Thoracic aorta (tissue), 2 donors: ENCODE measurements around the gene KRTAP1-4. TPM values are rescaled to one million over a fixed set of nuclear protein-coding genes. Genes with fewer than 3 reads are reported as not detected.

Source experiments
- ATAC-seq: fragments of 150-250 bp; one replicate; pipeline ENCODE4 v1.8.0; 2017; ENCODE audit warnings: low read depth; ENCODE audit not compliant: insufficient number of reproducible peaks, low FRiP score
- DNase-seq: peaks from one replicate; pipeline ENCODE4 v3.0.0-alpha.2; 2020; ENCODE audit warnings: low spot score
- H3K27ac ChIP-seq, 2 donors: fragments of 200-600 bp; sonication (generic); 1 replicate in 1 of 2; 2 replicates in 1 of 2; pipeline ENCODE4 v1.5.1; 2016; ENCODE audit warnings: mild to moderate bottlenecking in 2 of 2, moderate library complexity in 2 of 2
- H3K27me3 ChIP-seq: fragments of 200-600 bp; sonication (generic); replicated peaks from 2 replicates; pipeline ENCODE4 v1.6.0; 2016; ENCODE audit warnings: mild to moderate bottlenecking; ENCODE audit not compliant: insufficient read depth
- H3K36me3 ChIP-seq: fragments of 200-600 bp; sonication (generic); one replicate; pipeline ENCODE4 v1.5.1; 2016
- H3K4me1 ChIP-seq, 2 donors: fragments of 200-600 bp; sonication (generic); 1 replicate in 1 of 2; 2 replicates in 1 of 2; pipeline versions ENCODE4 v1.5.1 to v1.6.0; 2016; ENCODE audit warnings: low read depth in 2 of 2, mild to moderate bottlenecking in 1 of 2; ENCODE audit not compliant: control insufficient read depth in 1 of 2
- H3K4me3 ChIP-seq: fragments of 200-600 bp; sonication (generic); 2 replicates; pipeline ENCODE4 v1.5.1; 2016; ENCODE audit warnings: mild to moderate bottlenecking
- H3K9me3 ChIP-seq: fragments of 200-600 bp; sonication (generic); 2 replicates; pipeline ENCODE4 v1.5.1; 2016
- total RNA-seq, 2 donors: library from RNA; depleted of rRNA; stranded (reverse); fragments of >200 nt; gene quantifications; one replicate each; pipeline versions ENCODE4 v1.1.0 to v1.2.3, GENCODE V29; 2016
- TF ChIP-seq, protein P1 (sequence below): fragments of 200-600 bp; sonication (generic); IDR thresholded peaks from one replicate; pipeline ENCODE4 v1.5.1; 2019; ENCODE audit warnings: antibody characterized with exemption

KRTAP1-4 gene
- total RNA-seq, 2 donors from 2014 or later, result not detected

DNA sequence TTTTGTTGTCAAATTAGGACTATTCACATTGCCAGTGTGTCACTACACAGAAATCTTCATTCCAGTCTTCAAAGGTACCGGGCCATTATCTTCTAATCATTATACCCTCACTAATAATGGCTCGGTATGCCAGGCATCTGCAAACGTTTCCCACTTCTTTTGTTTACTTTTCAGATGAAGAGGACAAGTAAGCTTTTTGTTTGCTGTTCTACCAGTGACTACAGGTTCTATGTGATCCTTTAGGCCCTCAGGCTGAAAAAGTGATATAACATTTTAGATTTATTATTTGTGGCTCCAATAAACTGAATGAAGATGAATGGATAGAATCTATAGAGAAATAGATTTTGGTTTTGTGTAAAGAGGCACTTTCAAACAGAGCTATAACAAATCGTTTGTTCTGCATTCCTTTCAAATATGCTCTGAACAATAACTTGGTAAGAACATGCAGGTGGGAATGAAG lies 20.7 kb downstream of the KRTAP1-4 start:
- DNase-seq, result no peak
- H3K4me1 ChIP-seq, result no peaks in the 10 kb centered on the region
- TF ChIP-seq, protein P1, sequence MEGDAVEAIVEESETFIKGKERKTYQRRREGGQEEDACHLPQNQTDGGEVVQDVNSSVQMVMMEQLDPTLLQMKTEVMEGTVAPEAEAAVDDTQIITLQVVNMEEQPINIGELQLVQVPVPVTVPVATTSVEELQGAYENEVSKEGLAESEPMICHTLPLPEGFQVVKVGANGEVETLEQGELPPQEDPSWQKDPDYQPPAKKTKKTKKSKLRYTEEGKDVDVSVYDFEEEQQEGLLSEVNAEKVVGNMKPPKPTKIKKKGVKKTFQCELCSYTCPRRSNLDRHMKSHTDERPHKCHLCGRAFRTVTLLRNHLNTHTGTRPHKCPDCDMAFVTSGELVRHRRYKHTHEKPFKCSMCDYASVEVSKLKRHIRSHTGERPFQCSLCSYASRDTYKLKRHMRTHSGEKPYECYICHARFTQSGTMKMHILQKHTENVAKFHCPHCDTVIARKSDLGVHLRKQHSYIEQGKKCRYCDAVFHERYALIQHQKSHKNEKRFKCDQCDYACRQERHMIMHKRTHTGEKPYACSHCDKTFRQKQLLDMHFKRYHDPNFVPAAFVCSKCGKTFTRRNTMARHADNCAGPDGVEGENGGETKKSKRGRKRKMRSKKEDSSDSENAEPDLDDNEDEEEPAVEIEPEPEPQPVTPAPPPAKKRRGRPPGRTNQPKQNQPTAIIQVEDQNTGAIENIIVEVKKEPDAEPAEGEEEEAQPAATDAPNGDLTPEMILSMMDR, result no peak
- no peaks in the 10 kb centered on the region for H3K27me3 ChIP-seq
- H3K36me3 ChIP-seq, result no peaks in the 10 kb centered on the region
- H3K9me3 ChIP-seq, result no peaks in the 10 kb centered on the region
- ATAC-seq, result no peak
- H3K4me3 ChIP-seq, result no peak overlapping the region
- no peak overlapping the region for H3K27ac ChIP-seq

DNA sequence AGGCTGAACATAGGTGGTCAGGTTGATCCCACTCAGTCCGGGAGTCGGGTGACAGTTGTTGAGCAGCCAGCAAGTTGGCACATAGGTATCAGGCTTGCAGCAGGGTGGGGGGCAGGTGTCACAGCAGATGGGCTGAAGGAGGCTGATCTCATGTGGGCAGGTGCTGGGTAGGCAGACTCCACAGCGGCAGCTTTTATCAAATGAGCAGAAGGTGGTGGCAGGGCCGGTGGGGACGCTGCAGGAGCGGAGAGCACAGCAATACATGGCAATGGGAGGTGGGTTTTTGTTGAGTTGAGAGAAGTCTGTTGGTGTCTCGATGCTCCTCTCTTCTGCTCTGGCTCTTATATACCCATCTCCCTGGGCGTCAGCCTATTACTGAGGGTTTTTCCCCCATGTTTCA lies 21.2 kb downstream of the KRTAP1-4 start, which contains the start of gene KRTAP3-1:
Gene KRTAP3-1 (minus strand): TSS at position 318 of the 400 bp plus-strand sequence. CDS start 54 bp downstream, at position 264.
- Histone ChIP-seq H3K4me3 (no peak within 1 kb of the TSS), H3K27me3 (no peaks in the 10 kb centered on the region), H3K27ac (no peak within 1 kb of the TSS), H3K9me3 (no peaks in the 10 kb centered on the region), H3K36me3 (no peaks in the 10 kb centered on the region), H3K4me1 (no peaks in the 10 kb centered on the region)
- ATAC-seq (no peak), DNase-seq (no peak)
- TF ChIP-seq, protein P1, result no peak

DNA sequence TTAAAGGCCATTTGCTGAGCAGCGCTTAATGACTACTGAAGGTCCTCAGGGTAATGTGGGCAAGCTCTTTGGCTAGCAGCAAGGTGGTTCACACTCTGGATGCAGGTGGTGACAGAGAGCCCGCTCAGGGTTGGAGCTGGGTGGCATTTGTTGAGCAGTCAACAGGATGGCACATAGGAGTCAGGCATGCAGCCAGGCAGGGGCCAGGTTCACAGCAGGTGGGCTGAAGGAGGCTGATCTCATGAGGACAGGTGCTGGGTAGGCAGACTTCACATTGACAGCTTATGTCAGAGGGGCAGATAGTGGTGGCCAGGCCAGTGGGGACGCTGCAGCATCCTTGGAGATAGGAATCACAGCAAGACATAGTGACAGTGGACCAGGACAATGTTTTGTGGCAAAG lies 25.6 kb downstream of the KRTAP1-4 start:
- ATAC-seq (no peak), DNase-seq (no peak)
- H3K36me3 ChIP-seq, result no peaks in the 10 kb centered on the region
- no peak overlapping the region for H3K27ac ChIP-seq
- TF ChIP-seq, protein P1, result no peak
- H3K4me1 ChIP-seq, result no peaks in the 10 kb centered on the region
- no peaks in the 10 kb centered on the region for H3K27me3 ChIP-seq
- H3K9me3 ChIP-seq, result no peaks in the 10 kb centered on the region
- H3K4me3 ChIP-seq, result no peak overlapping the region

DNA sequence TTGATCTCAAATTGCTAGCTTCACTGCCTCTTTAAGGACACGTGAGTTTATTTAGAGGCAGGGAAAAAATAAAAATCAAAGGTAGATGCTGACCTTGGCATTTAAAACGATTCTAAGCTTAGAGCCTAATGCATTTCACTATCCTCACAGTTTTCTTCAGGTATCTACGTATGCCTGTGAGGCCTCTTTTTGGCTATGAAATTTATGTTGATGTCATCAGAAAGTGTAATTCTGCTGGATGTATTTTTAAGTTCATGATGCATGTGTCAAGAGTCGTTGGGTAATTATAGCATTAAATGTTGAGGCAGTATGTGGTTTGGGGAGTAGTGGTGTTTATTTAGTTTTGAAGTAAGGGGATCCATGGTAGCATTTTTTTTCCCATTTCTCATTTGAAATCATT lies 26.1 kb downstream of the KRTAP1-4 start:
- no peaks in the 10 kb centered on the region for H3K27me3 ChIP-seq
- H3K9me3 ChIP-seq, result no peaks in the 10 kb centered on the region
- no peaks in the 10 kb centered on the region for H3K4me1 ChIP-seq
- H3K27ac ChIP-seq, result no peak overlapping the region
- TF ChIP-seq, protein P1, result no peak
- H3K36me3 ChIP-seq, result no peaks in the 10 kb centered on the region
- no peak overlapping the region for H3K4me3 ChIP-seq
- DNase-seq (no peak), ATAC-seq (no peak)

DNA sequence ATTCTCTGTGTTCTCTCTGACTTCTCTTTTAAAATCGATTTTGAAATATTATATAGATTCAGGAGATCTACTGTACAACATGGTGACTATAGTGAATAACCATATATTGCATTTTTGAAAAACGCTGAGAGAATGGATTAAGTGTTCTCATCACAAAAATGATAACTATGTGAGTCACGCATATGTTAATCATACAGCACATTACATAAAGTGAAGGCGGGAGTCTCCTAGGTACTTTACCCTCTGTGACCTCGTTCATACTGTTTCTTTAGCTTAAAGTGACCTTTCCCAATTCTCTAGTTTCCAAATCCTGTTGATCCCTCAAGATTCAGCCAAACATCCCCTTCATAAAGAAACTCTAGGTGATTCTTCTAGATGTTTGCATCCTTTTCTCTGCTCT lies 27.2 kb downstream of the KRTAP1-4 start:
- TF ChIP-seq, protein P1, result no peak
- Histone ChIP-seq H3K36me3 (no peaks in the 10 kb centered on the region), H3K4me3 (no peak overlapping the region), H3K27me3 (no peaks in the 10 kb centered on the region), H3K4me1 (no peaks in the 10 kb centered on the region), H3K27ac (no peak overlapping the region), H3K9me3 (no peaks in the 10 kb centered on the region)
- DNase-seq (no peak), ATAC-seq (no peak)
